ENCODE results near the gene SSBP4.

GRCh38 chr19:18424122-18424889 is 5.1 kb downstream of the SSBP4 start:
- no peak for TF ChIP-seq REST (IDR thresholded peaks at IDR 0.05; ENCODE audit: insufficient read depth in 1 of 2, low read depth in 2 of 2, low read length in 2 of 2)
- no peak for TF ChIP-seq TAF1 (IDR thresholded peaks at IDR 0.05; ENCODE audit: borderline replicate concordance, insufficient read depth, low read length)
- no peak for TF ChIP-seq FOXP2 (optimal IDR thresholded peaks at IDR 0.05; ENCODE audit: borderline replicate concordance, extremely low read depth, extremely low read length, insufficient read depth)
- no peak for TF ChIP-seq SIN3A (IDR thresholded peaks at IDR 0.05; ENCODE audit: borderline replicate concordance, insufficient read depth, low read length)

All from PFSK-1 (cell line).